Keratinocyte (primary cell): Measurements from ENCODE around the gene SIGLEC6. TPM values are rescaled to one million over a fixed set of nuclear protein-coding genes. Genes with fewer than 3 reads are reported as not detected.

Experiments used
- DNase-seq: peaks from one replicate; pipeline ENCODE4 v3.0.0-alpha.2; 2011; ENCODE audit warnings: low read depth, missing footprints, low spot score
- FAIRE-seq: peaks from 2 replicates; lab custom pipeline; 2011; peaks lifted over from hg19 to GRCh38; lab: Jason Lieb, UNC
- H2AFZ ChIP-seq: 2 replicates; pipeline ENCODE4 v1.6.0; 2012; ENCODE audit warnings: low read length, control low read depth, inconsistent platforms; ENCODE audit not compliant: control insufficient read depth
- H3K27ac ChIP-seq: 2 replicates; pipeline ENCODE4 v1.5.1; 2011; ENCODE audit warnings: low read length; ENCODE audit not compliant: control insufficient read depth, insufficient read depth
- H3K27me3 ChIP-seq: 3 replicates; pipeline ENCODE4 v1.6.0; 2011; ENCODE audit warnings: low read length; ENCODE audit not compliant: control insufficient read depth, insufficient read depth; ENCODE audit errors: extremely low read depth
- H3K36me3 ChIP-seq, 2 experiments: 2 replicates in 1 of 2; 3 replicates in 1 of 2; pipeline ENCODE4 v1.5.1; 2011; ENCODE audit warnings: low read length in 2 of 2, mild to moderate bottlenecking in 1 of 2; ENCODE audit not compliant: control insufficient read depth in 2 of 2, insufficient read depth in 2 of 2; ENCODE audit errors: extremely low read depth in 1 of 2
- H3K4me1 ChIP-seq: 3 replicates; pipeline ENCODE4 v1.5.1; 2011; ENCODE audit warnings: low read length; ENCODE audit not compliant: control insufficient read depth, insufficient read depth; ENCODE audit errors: extremely low read depth
- H3K4me2 ChIP-seq: 3 replicates; pipeline ENCODE4 v1.6.0; 2011; ENCODE audit warnings: low read depth, low read length; ENCODE audit not compliant: control insufficient read depth, insufficient read depth; ENCODE audit errors: extremely low read depth
- H3K4me3 ChIP-seq, 3 experiments: fragments of 200-600 bp in 1 of 3; sonication (generic) in 1 of 3; 2 replicates in 2 of 3; 3 replicates in 1 of 3; pipeline ENCODE4 v1.5.1; 2011 to 2016; ENCODE audit warnings: low read length in 3 of 3, mild to moderate bottlenecking in 3 of 3, control low read depth in 2 of 3, inconsistent platforms in 1 of 3, low read depth in 1 of 3, mixed read lengths in 1 of 3, mixed run types in 1 of 3, moderate library complexity in 1 of 3; ENCODE audit not compliant: control insufficient read depth in 2 of 3, insufficient read depth in 2 of 3; ENCODE audit errors: extremely low read depth in 1 of 3
- H3K79me2 ChIP-seq: 2 replicates; pipeline ENCODE4 v1.6.0; 2012; ENCODE audit warnings: low read length; ENCODE audit not compliant: control insufficient read depth, insufficient read depth
- H3K9ac ChIP-seq: 3 replicates; pipeline ENCODE4 v1.6.0; 2011; ENCODE audit warnings: low read length; ENCODE audit not compliant: control insufficient read depth, insufficient read depth; ENCODE audit errors: extremely low read depth
- H3K9me1 ChIP-seq: 3 replicates; pipeline ENCODE4 v1.6.0; 2011; ENCODE audit warnings: low read length; ENCODE audit not compliant: control insufficient read depth, insufficient read depth; ENCODE audit errors: extremely low read depth
- H3K9me3 ChIP-seq: 2 replicates; pipeline ENCODE4 v1.5.1; 2012; ENCODE audit warnings: low read depth, low read length; ENCODE audit not compliant: control insufficient read depth
- H4K20me1 ChIP-seq: 3 replicates; pipeline ENCODE4 v1.6.0; 2011; ENCODE audit warnings: low read length; ENCODE audit not compliant: control insufficient read depth, insufficient read depth; ENCODE audit errors: extremely low read depth
- CTCF ChIP-seq, 3 experiments: IDR thresholded peaks in 1 of 3; conservative IDR thresholded peaks in 1 of 3; optimal IDR thresholded peaks in 1 of 3; 2 replicates in 2 of 3; 3 replicates in 1 of 3; pipeline versions ENCODE3 to v1.5.1; 2011; ENCODE audit warnings: low read length in 3 of 3, mild to moderate bottlenecking in 3 of 3, moderate library complexity in 2 of 3, control low read depth in 1 of 3, inconsistent platforms in 1 of 3; ENCODE audit not compliant: insufficient read depth in 2 of 3; ENCODE audit errors: extremely low read depth in 1 of 3
- EZH2 ChIP-seq: IDR thresholded peaks from one replicate; pipeline ENCODE4 v1.6.1; 2012; ENCODE audit warnings: inconsistent platforms, mild to moderate bottlenecking, low read length, moderate library complexity
- dilution Hi-C: fragments of 300-500 bp; cut with MboI; formaldehyde crosslinking; loops from one replicate; pipeline ENCODE4 v1.7.0; 2020; ENCODE audit warnings: low sequenced_read_pairs; ENCODE audit not compliant: extremely low pct_ligation_motif_present
- polyA plus RNA-seq, 5 experiments: library from polyadenylated mRNA; depleted of rRNA in 3 of 5; stranded (reverse) in 3 of 5; stranded (forward) in 1 of 5; unstranded in 1 of 5; fragments of >200 nt; gene quantifications; 1 replicate in 1 of 5; 2 replicates in 3 of 5; 3 replicates in 1 of 5; pipeline versions ENCODE4 v1.2.1 to v1.2.3, GENCODE V29; 2011 to 2012; ENCODE audit warnings: missing spikeins in 2 of 5, low read depth in 1 of 5, low replicate concordance in 1 of 5

The SIGLEC6 gene
- polyA plus RNA-seq, 1 donor (not counting 4 experiments of a cell fraction or from before 2014, with no cell fraction given), result not detected

GRCh38 chr19:51565583-51565982, 34.1 kb upstream of the SIGLEC6 start:
- no peak overlapping the region for H2AFZ ChIP-seq
- H3K9ac ChIP-seq, result no peak overlapping the region
- H4K20me1 ChIP-seq, result no peaks in the 10 kb centered on the region
- H3K79me2 ChIP-seq, result no peaks in the 10 kb centered on the region
- no peak for TF ChIP-seq CTCF (optimal IDR thresholded peaks at IDR 0.05 in 1 of 3, IDR thresholded peaks at IDR 0.05 in 1 of 3, conservative IDR thresholded peaks at IDR 0.05 in 1 of 3; ENCODE audit: extremely low read depth in 1 of 3, insufficient read depth in 2 of 3, low read length in 3 of 3)
- TF ChIP-seq EZH2, result no peak
- no peak overlapping the region for H3K4me3 ChIP-seq
- FAIRE-seq (no peak), DNase-seq (no peak)
- H3K27ac ChIP-seq, result no peak overlapping the region
- H3K9me3 ChIP-seq, result no peaks in the 10 kb centered on the region
- dilution Hi-C loops, result no loop called here
- H3K27me3 ChIP-seq, result no peaks in the 10 kb centered on the region
- no peaks in the 10 kb centered on the region for H3K9me1 ChIP-seq
- H3K4me2 ChIP-seq, result no peak overlapping the region
- H3K36me3 ChIP-seq, result no peaks in the 10 kb centered on the region
- H3K4me1 ChIP-seq, result no peaks in the 10 kb centered on the region

- Histone ChIP-seq H2AFZ (no peak overlapping the region), H3K27ac (no peak overlapping the region), H3K4me2 (no peak overlapping the region), H4K20me1 (no peaks in the 10 kb centered on the region), H3K4me3 (no peak overlapping the region), H3K79me2 (no peaks in the 10 kb centered on the region), H3K4me1 (no peaks in the 10 kb centered on the region), H3K9me3 (no peaks in the 10 kb centered on the region), H3K36me3 (no peaks in the 10 kb centered on the region), H3K9ac (no peak overlapping the region), H3K27me3 (no peaks in the 10 kb centered on the region), H3K9me1 (no peaks in the 10 kb centered on the region)
- DNase-seq, result no peak
- dilution Hi-C loops, result no loop called here
- no peak for FAIRE-seq
- no peak for TF ChIP-seq EZH2
These were observed 33.3 kb upstream of the SIGLEC6 start for GRCh38 chr19:51564791-51565190.

- Histone ChIP-seq H3K27me3 (no peaks in the 10 kb centered on the region), H3K4me2 (no peak overlapping the region), H3K9me1 (no peaks in the 10 kb centered on the region), H3K4me3 (no peak overlapping the region), H3K79me2 (no peaks in the 10 kb centered on the region), H3K9me3 (no peaks in the 10 kb centered on the region), H3K9ac (no peak overlapping the region), H3K4me1 (no peaks in the 10 kb centered on the region), H3K36me3 (no peaks in the 10 kb centered on the region), H4K20me1 (no peaks in the 10 kb centered on the region), H3K27ac (no peak overlapping the region), H2AFZ (no peak overlapping the region)
- FAIRE-seq, result no peak
- no peak for DNase-seq
- TF ChIP-seq EZH2 (no peak), CTCF (optimal IDR thresholded peaks at IDR 0.05 in 1 of 3, IDR thresholded peaks at IDR 0.05 in 1 of 3, conservative IDR thresholded peaks at IDR 0.05 in 1 of 3; ENCODE audit: extremely low read depth in 1 of 3, insufficient read depth in 2 of 3, low read length in 3 of 3) (no peak)
- dilution Hi-C loops, result no loop called here
These were observed 28.9 kb upstream of the SIGLEC6 start for GRCh38 chr19:51560339-51560738.
